Natural killer cell treated with Interleukin-12 subunit alpha and Interleukin-12 subunit beta and Interleukin-15 and Interleukin-18, amount 100 ng/mL, for 72 hours (primary cell): Measurements from ENCODE around the gene ZACN. TPM values are rescaled to one million over a fixed set of nuclear protein-coding genes. Genes with fewer than 3 reads are reported as not detected.

Experiments used
- ATAC-seq, 2 donors: fragments of 150-1000 bp; cut with Tn5 transposase in 1 of 2; sonication (Bioruptor Pico), chemical (Tn5 transposase) in 1 of 2; 2 replicates each; pipeline ENCODE4 v1.10.0; 2021
- DNase-seq: peaks from one replicate; pipeline ENCODE4 v3.0.0; 2022; ENCODE audit warnings: low spot score
- H3K27ac Mint-ChIP-seq, 2 donors: 1 replicate in 1 of 2; 2 replicates in 1 of 2; pipeline ENCODE4 v1.8.0; 2022; ENCODE audit warnings: mixed read lengths in 2 of 2, mild to moderate bottlenecking in 1 of 2, moderate library complexity in 1 of 2
- H3K27me3 Mint-ChIP-seq, 2 donors: 1 replicate in 1 of 2; 2 replicates in 1 of 2; pipeline ENCODE4 v1.8.0; 2022; ENCODE audit warnings: mixed read lengths in 2 of 2
- H3K36me3 Mint-ChIP-seq: one replicate; pipeline ENCODE4 v1.8.0; 2022; ENCODE audit warnings: mixed read lengths
- H3K4me1 Mint-ChIP-seq, 2 donors: 1 replicate in 1 of 2; 2 replicates in 1 of 2; pipeline ENCODE4 v1.8.0; 2022; ENCODE audit warnings: low read depth in 2 of 2, mixed read lengths in 2 of 2, mild to moderate bottlenecking in 1 of 2
- H3K4me3 Mint-ChIP-seq: one replicate; pipeline ENCODE4 v1.8.0; 2022; ENCODE audit warnings: mixed read lengths
- H3K9me3 Mint-ChIP-seq: 2 replicates; pipeline ENCODE4 v1.8.0; 2022; ENCODE audit warnings: mixed read lengths
- total RNA-seq, 2 donors: library from RNA; stranded (reverse); gene quantifications; one replicate each; pipeline ENCODE4 v1.2.3, GENCODE V29; 2022

The ZACN gene
- total RNA-seq, 2 donors from 2014 or later = 0.52 to 1.4 TPM

GRCh38 chr17:76131692-76132573 is 53.0 kb downstream of the ZACN start:
- Mint-ChIP-seq H3K9me3 (no peaks in the 10 kb centered on the region), H3K27ac (no peak overlapping the region), H3K27me3 (no peaks in the 10 kb centered on the region), H3K4me3 (no peak overlapping the region), H3K36me3 (no peaks in the 10 kb centered on the region), H3K4me1 (peaks cover 4 to 13% of the 10 kb centered on the region in 2 donors)
- ATAC-seq (no peak), DNase-seq (no peak)

Other genes with a start within 250 kb of the ZACN start
- gene UNC13D, start 234.8 kb upstream of the ZACN start, total RNA-seq = 100 to 1,000 TPM; 270 to 289 TPM
- 100 to 1,000 TPM in 1 of 2 donors, 10 to 100 TPM in 1; 73.8 to 101 TPM for gene WBP2, start 223.8 kb upstream of the ZACN start, total RNA-seq
- gene TRIM47, start 200.6 kb upstream of the ZACN start, total RNA-seq = 1 to 10 TPM; 1.6 to 2.1 TPM
- gene TRIM65, start 182.2 kb upstream of the ZACN start, total RNA-seq = 10 to 100 TPM; 17.2 to 42.1 TPM
- 100 to 1,000 TPM; 117 to 174 TPM for gene MRPL38, start 174.3 kb upstream of the ZACN start, total RNA-seq
- 10 to 100 TPM; 10.2 to 34.4 TPM for gene FBF1, start 138.1 kb upstream of the ZACN start, total RNA-seq
- gene ACOX1, start 100.0 kb upstream of the ZACN start, total RNA-seq = 10 to 100 TPM; 36.8 to 44.6 TPM
- gene TEN1, start 99.9 kb upstream of the ZACN start, total RNA-seq = 10 to 100 TPM; 16.5 to 19.1 TPM
- 10 to 100 TPM in 1 of 2 donors, 1 to 10 TPM in 1; 9.8 to 16.2 TPM for gene CDK3, start 78.3 kb upstream of the ZACN start, total RNA-seq
- gene EVPL, start 51.9 kb upstream of the ZACN start, total RNA-seq = under 1 TPM; 0.05 to 0.64 TPM
- 10 to 100 TPM; 96.2 to 98.4 TPM for gene SRP68, start 6.7 kb upstream of the ZACN start, total RNA-seq
- gene GALR2, start 4.4 kb upstream of the ZACN start, total RNA-seq = under 1 TPM; 0.21 to 0.75 TPM
- 100 to 1,000 TPM; 134 to 163 TPM for gene EXOC7, start 24.6 kb downstream of the ZACN start, total RNA-seq
- under 1 TPM; 0.48 to 0.95 TPM for gene FOXJ1, start 62.1 kb downstream of the ZACN start, total RNA-seq
- gene RNF157, start 161.3 kb downstream of the ZACN start, total RNA-seq = 100 to 1,000 TPM in 1 of 2 donors, 10 to 100 TPM in 1; 46.6 to 124 TPM
- 100 to 1,000 TPM; 216 to 262 TPM for gene UBALD2, start 186.2 kb downstream of the ZACN start, total RNA-seq
- gene QRICH2, start 229.1 kb downstream of the ZACN start, total RNA-seq = 1 to 10 TPM; 4.1 to 5.9 TPM